Fibroblast of the aortic adventitia (primary cell): ENCODE results near the gene COL9A3. TPM values are rescaled to one million over a fixed set of nuclear protein-coding genes. Genes with fewer than 3 reads are reported as not detected.
A peak's percentile ranks its signal among the peaks of the same experiment; 100 is the strongest.
"Not testable (repeated sequence)": the region's sequence is repeated elsewhere in the genome, so short reads cannot be mapped to it uniquely, and the experiment has no call there.

Source experiments
- DNase-seq: peaks from one replicate; pipeline ENCODE4 v3.0.0-alpha.2; 2010; ENCODE audit warnings: low read depth
- H3K4me3 ChIP-seq: 2 replicates; pipeline ENCODE4 v1.5.1; 2011; ENCODE audit warnings: low read depth, mild to moderate bottlenecking, control low read depth, low read length, moderate library complexity
- total RNA-seq: library from RNA; depleted of rRNA; stranded (reverse); fragments of >200 nt; gene quantifications from 2 replicates; pipeline ENCODE4 v1.2.3, GENCODE V29; 2012; ENCODE audit warnings: low replicate concordance
- TF ChIP-seq, protein P1 (sequence below): IDR thresholded peaks from 2 replicates; pipeline ENCODE4 v1.5.1; 2011; ENCODE audit warnings: mild to moderate bottlenecking, low read length, control low read depth, inconsistent platforms; ENCODE audit not compliant: insufficient read depth

The COL9A3 gene
- total RNA-seq, 1 donor: 0.36 TPM

DNA sequence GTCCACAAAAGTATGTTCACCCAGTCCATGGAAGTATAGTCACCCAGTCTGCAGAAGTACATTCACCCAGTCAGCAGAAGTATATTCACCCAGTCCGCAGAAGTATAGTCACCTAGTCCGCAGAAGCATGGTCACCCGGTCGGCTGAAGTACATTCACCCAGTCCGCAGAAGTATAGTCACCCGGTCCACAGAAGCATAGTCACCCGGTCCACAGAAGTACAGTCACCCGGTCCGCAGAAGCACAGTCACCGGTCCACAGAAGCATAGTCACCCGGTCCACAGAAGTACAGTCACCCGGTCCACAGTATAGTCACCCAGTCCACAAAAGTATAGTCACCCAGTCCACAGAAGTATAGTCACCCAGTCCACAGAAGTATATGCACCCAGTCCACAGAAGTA is 36.0 kb downstream of the COL9A3 start:
- TF ChIP-seq, protein P1, sequence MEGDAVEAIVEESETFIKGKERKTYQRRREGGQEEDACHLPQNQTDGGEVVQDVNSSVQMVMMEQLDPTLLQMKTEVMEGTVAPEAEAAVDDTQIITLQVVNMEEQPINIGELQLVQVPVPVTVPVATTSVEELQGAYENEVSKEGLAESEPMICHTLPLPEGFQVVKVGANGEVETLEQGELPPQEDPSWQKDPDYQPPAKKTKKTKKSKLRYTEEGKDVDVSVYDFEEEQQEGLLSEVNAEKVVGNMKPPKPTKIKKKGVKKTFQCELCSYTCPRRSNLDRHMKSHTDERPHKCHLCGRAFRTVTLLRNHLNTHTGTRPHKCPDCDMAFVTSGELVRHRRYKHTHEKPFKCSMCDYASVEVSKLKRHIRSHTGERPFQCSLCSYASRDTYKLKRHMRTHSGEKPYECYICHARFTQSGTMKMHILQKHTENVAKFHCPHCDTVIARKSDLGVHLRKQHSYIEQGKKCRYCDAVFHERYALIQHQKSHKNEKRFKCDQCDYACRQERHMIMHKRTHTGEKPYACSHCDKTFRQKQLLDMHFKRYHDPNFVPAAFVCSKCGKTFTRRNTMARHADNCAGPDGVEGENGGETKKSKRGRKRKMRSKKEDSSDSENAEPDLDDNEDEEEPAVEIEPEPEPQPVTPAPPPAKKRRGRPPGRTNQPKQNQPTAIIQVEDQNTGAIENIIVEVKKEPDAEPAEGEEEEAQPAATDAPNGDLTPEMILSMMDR: no peak
- DNase-seq: no peak
- H3K4me3 ChIP-seq: no peak overlapping the region

DNA sequence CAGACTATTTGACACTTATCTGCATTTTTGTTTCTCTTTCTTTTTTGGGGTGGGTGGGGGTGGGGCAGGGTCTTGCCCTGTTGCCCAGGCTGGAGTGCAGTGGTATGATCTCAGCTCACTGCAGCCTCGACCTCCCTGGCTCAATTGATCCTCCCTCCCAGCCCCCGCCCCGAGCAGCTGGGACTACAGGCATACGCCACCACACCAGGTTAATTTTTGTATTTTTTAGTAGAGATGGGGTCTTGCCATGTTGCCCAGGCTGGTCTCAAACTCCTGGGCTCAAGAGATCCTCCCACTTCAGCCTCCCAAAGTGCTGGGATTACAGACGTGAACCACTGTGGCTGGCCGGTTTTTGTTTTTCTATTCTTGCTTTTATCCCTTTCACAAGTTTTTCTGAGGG is 36.5 kb downstream of the COL9A3 start:
- H3K4me3 ChIP-seq, DNase-seq: not testable (repeated sequence)

DNA sequence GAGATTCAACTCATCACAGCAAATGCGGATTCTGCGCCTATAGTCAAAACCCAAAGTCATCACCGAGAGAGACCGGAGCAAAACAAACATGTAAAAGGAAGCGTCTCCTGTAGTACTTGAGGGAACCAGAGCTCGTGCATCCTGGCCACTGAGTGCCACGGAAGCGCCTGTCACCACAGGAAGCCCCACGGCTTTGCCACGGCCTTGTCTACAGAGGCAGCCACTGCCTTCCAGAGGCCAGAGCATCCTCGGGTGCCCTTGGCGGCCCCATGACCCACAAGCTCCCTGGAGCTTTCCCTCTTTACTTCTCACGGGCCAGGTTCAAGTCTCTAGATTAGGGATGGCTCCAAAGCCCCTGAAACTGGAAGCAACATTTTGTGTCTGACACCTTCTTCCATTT is 37.3 kb downstream of the COL9A3 start:
- no peak for DNase-seq
- TF ChIP-seq, protein P1: no peak

DNA sequence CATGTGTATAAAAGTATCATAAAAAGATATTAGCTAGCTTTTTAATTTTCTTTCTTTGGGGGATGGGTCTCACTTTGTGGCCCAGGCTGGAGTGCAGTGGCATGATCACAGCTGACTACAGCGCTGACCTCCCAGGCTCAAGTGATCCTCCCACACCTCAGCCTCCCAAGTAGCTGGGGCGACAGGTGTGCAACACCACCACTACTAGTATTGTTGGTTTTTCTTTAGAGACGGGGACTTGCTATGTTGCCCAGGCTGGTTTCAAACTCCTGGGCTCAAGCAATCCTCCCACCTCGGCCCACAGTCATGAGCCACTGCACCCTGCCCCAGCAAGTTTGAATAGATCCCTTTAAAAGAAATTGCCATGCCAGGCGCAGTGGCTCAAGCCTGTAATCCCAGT is 38.3 kb downstream of the COL9A3 start:
- H3K4me3 ChIP-seq: no peak overlapping the region
- no peak for DNase-seq
- TF ChIP-seq, protein P1: no peak

More for the DNA sequence above, 37.3 kb downstream of the COL9A3 start:
- no peak overlapping the region for H3K4me3 ChIP-seq

DNA sequence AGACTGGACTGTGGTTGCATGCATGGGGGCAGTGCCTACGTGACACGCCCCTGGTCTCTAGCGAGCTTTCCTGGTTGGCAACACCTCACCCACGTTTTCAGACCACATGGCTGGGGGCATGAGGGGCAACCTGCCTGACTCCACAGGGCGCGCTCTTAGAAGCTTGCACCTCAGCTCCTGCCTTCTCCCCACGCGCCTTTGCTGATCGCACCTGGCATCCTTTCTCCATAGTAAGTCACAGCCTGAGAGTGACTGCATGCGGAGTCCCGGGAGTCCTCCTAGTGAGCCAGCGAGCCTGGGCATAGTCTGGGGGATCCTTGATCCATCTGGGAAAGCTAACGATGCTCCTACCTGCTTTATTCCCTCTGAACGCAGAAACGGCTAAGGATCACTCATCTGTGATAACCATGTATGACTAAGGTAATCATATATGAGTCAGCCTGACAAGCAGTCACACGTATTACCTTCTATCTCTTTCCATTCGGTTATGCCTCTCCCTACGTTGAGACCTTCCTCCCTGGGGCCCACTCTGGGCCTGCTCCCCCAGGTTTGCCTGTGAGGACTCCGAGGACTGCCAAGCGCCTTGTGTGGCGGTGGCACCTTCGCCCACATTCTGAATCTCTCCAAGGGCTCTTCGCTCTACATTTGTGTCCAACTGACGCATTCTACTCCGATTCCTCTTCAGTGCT is 40.2 kb downstream of the COL9A3 start:
- TF ChIP-seq, protein P1: no peak
- H3K4me3 ChIP-seq: no peak overlapping the region
- no peak for DNase-seq

DNA sequence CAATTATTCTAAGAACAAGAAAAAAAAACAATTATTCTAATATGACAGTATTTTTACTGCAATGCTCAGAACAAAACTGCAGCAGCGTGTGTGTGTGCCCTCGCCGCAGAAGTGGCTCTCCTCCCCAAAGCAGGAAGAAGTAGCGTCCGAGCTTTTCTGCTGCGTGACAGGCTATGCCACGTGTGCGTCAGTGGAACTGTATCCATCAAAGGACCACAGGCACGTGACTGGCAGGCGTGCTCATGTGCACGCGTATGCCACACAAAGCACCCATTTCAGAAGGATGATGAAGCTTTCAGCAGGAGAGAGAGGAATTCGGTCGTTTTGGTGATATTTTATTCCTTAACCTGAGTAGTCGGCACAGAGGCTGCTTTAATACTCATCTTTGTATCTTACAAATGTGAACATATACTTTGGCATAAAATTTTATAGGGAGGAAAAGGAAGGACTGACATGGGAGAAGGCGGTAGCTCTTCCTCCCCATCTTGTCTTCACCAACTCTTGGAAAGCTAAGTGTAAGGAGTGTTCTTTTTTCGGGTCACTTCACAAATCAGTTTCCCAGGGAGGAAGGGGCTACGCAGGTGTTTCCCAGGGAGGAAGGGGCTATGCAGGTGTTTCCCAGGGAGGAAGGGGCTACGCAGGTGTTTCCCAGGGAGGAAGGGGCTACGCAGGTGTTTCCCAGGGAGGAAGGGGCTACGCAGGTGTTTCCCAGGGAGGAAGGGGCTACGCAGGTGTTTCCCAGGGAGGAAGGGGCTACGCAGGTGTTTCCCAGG is 41.4 kb downstream of the COL9A3 start:
- TF ChIP-seq, protein P1: no peak
- H3K4me3 ChIP-seq: no peak overlapping the region
- DNase-seq: no peak

DNA sequence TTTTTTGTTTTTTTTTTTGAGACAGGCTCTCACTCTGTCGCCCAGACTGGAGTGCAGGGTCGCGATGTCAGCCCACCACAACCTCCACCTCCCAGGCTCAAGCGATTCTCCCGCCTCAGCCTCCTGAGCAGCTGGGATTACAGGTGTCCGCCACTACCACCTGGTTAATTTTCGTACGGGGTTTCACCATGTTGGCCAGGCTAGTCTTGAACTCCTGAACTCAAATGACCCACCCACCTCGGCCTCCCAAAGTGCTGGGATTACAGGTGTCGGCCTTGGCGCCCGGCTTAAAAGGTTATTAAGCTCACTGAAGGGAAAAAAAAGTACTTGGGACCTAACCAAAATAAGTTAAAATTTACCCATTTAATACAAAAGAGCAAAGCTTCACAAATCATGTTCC is 42.9 kb downstream of the COL9A3 start:
- TF ChIP-seq, protein P1: no peak
- H3K4me3 ChIP-seq: peak overlapping the region; percentile 74

More for the DNA sequence above, 42.9 kb downstream of the COL9A3 start:
- DNase-seq: no peak
